Activated naive CD4-positive, alpha-beta T cell treated with anti-CD3 and anti-CD28 coated beads, Interleukin-2, amount 50 U/mL, for 24 hours (primary cell): ENCODE measurements around the gene DHX8.
"Not testable (repeated sequence)": the region's sequence is repeated elsewhere in the genome, so short reads cannot be mapped to it uniquely, and the experiment has no call there.

Source experiments
- H3K27ac Mint-ChIP-seq: one replicate; pipeline ENCODE4 v1.8.0; 2021; ENCODE audit warnings: mild to moderate bottlenecking, mixed read lengths
- H3K27me3 Mint-ChIP-seq: one replicate; pipeline ENCODE4 v1.8.0; 2021; ENCODE audit warnings: mixed read lengths
- H3K36me3 Mint-ChIP-seq: one replicate; pipeline ENCODE4 v1.8.0; 2021; ENCODE audit warnings: mixed read lengths
- H3K4me1 Mint-ChIP-seq: one replicate; pipeline ENCODE4 v1.8.0; 2021; ENCODE audit warnings: mixed read lengths
- H3K4me3 Mint-ChIP-seq: one replicate; pipeline ENCODE4 v1.8.0; 2021; ENCODE audit warnings: mild to moderate bottlenecking, mixed read lengths
- H3K9me3 Mint-ChIP-seq: one replicate; pipeline ENCODE4 v1.8.0; 2021; ENCODE audit warnings: mixed read lengths

Gene DHX8

DNA sequence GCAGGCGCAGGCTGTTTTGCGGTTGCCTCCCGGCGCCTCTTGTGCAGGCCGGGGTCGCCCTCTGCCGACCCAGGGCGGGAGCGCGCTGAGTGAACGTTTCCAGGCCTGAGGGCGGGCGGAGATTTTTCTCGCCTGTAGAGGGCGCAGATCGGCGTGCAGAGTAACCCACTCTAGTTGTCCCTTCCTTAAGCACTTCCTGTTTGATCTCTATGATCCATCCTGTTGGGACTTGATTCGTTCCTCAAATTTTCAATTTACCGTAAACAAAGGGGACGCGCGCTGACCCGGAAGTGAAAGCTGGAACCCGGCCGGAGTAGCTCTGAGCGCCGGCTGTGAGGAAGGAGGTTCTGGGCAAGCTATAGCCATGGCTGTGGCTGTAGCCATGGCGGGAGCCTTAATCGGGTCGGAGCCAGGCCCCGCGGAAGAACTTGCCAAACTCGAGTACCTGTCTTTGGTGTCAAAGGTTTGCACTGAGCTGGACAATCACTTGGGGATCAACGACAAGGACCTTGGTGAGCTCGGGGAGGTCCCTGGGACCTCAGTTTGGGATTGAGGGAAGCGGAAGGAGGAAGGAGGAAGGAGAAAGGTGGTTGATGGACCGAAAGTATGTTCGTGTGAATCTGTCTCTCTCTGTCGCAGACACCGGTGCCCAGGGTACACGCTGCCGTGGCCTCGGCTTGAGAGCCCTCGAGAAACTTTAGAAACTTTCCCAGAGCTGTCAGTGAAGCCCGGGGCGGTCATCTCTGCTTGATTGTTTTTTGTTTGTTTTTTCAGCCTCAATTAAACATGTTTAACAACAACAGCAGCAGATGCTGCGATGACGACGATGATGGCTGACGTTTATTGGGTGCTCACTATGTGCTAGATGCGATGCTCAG is at the start of gene DHX8:
DHX8 (plus strand) TSS at position 302 of the 878 bp plus-strand sequence; CDS start at position 365, 63 bp downstream.
- Mint-ChIP-seq H3K4me1 (peaks cover 44% of the 10 kb centered on the region), H3K36me3 (peaks cover 2% of the 10 kb centered on the region), H3K4me3 (peak within 1 kb of the TSS; percentile 100), H3K27me3 (no peaks in the 10 kb centered on the region), H3K9me3 (no peaks in the 10 kb centered on the region), H3K27ac (peak within 1 kb of the TSS; percentile 100)

DNA sequence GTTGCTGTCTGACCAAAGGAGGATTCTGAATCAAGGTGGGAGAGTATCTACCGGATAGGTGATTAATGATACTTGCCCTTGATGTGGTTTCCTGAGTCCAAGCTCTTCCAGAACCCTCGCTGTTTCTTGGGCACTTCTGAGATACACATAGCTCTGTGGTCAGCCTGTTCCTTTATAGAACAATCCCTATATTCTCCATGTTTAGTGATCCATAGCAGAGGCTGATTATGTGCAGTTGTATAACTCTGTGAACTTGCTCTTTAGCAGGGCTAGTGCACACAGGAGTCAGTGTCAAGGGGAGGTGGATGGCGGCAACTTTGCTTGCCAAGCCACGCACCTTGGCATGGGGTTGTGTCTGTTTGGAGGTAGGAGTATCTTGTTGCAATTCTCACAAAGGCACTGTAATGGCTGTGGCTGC is 48.9 kb upstream of the DHX8 start:
- Mint-ChIP-seq H3K9me3 (no peaks in the 10 kb centered on the region), H3K36me3 (no peaks in the 10 kb centered on the region), H3K4me3 (no peak overlapping the region), H3K27me3 (peaks cover 8% of the 10 kb centered on the region), H3K27ac (no peak overlapping the region), H3K4me1 (no peaks in the 10 kb centered on the region)

DNA sequence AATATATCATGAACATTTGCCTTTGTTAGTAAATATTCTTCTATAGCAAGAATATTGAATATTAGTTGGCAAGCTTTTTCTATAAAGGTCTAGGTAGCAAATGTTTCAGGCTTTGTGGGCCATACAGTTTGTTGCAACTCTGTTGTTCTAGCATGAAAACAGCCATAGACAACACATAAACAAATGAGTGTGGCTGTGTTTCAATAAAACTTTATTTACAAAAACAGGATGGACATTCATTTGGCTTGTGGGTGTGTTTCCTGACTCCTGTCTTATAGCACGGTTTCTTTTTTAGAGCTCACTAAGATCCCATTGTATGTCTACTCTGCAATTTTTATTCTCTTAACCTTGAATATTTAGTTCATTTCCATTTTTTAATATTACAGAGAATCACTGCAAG is 46.0 kb upstream of the DHX8 start:
- H3K27me3 Mint-ChIP-seq = peaks cover 8% of the 10 kb centered on the region
- H3K27ac Mint-ChIP-seq = no peak overlapping the region
- no peaks in the 10 kb centered on the region for H3K9me3 Mint-ChIP-seq
- no peaks in the 10 kb centered on the region for H3K36me3 Mint-ChIP-seq
- no peak overlapping the region for H3K4me3 Mint-ChIP-seq
- no peaks in the 10 kb centered on the region for H3K4me1 Mint-ChIP-seq

DNA sequence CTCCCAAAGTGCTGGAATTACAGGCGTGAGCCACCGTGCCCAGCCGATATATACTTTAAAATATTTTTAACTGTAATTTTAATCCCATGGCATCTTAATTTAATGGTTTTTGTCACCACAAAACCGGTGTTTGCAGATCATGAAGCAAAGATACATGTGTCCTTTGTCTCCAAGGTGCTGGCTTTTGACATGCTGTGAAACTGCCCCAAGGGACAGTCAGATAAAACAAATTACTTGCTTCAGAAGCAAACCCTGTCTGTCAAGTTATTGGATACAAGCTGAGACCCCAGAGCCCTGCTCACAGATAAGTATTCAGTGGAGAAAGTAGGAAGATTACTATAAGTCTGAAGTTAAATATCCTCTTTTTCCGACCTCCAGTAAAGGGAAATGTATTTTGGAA is 45.1 kb upstream of the DHX8 start:
- no peaks in the 10 kb centered on the region for H3K9me3 Mint-ChIP-seq
- no peak overlapping the region for H3K27ac Mint-ChIP-seq
- H3K36me3 Mint-ChIP-seq = no peaks in the 10 kb centered on the region

DNA sequence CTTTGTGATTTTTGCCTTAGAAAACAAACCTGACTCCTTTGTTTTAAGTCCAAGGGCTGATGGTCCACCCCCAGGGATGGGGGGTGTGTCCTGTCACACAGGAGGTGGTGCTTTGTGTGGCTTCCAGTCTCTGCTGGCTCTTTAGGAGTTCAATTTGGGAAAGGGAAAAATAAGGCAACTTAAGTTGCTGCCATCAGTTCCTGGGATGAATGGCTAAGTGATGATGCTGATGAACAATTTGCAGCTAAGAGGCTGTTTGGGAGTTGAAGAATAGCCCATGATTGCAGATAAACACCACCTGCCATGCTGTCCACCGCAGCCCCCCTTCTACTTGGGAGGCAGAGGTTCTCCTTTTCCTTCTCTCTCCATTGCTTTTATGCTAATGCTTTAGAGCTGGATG is 44.7 kb upstream of the DHX8 start:
- Mint-ChIP-seq H3K4me1 (no peaks in the 10 kb centered on the region), H3K36me3 (no peaks in the 10 kb centered on the region), H3K4me3 (no peak overlapping the region), H3K27ac (no peak overlapping the region), H3K9me3 (no peaks in the 10 kb centered on the region), H3K27me3 (peaks cover 8% of the 10 kb centered on the region)

More for the DNA sequence above, 45.1 kb upstream of the DHX8 start:
- Mint-ChIP-seq H3K4me1 (no peaks in the 10 kb centered on the region), H3K27me3 (peaks cover 8% of the 10 kb centered on the region), H3K4me3 (no peak overlapping the region)

DNA sequence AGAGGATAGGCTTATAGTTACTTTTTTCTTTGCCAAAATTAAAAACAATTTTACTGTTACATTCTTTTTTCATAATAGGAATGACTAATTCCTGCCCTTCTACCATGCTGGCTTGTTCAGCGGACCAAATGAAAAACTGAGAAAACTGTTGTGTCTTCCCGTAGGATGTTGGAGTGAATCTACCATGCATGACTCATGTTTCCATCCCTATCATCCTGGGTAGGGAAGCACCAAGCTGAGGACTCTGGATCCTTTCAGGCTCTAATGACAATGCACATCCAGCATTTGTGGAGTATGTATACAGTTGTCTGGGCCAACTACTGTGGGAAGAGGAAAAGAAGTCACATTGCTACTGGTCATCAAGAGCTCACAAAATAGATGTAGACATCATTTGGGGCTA is 41.1 kb upstream of the DHX8 start:
- Mint-ChIP-seq H3K4me1 (no peaks in the 10 kb centered on the region), H3K4me3 (no peak overlapping the region), H3K27me3 (peaks cover 2% of the 10 kb centered on the region), H3K36me3 (no peaks in the 10 kb centered on the region), H3K9me3 (no peaks in the 10 kb centered on the region), H3K27ac (no peak overlapping the region)

DNA sequence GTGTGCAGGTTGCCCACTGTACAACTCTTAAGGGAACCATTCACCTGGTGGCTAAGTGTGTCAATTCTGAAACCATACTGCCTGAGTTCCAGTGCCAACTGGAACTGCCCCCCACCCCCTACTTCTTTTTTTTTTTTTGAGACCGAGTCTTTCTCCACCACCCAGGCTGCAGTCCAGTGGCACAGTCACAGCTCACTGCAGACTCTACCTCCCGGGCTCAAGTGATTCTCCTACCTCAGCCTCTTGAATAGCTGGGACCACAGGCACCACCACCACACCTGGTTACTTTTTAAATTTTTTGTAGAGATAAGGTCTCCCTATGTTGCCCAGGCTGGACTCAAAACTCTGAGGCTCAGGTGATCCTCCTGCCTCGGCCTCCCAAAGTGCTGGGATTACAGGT is 40.4 kb upstream of the DHX8 start:
- H3K27me3 Mint-ChIP-seq = peaks cover 2% of the 10 kb centered on the region
- H3K4me3 Mint-ChIP-seq = no peak overlapping the region
- H3K36me3 Mint-ChIP-seq = no peaks in the 10 kb centered on the region
- H3K4me1 Mint-ChIP-seq = no peaks in the 10 kb centered on the region
- no peaks in the 10 kb centered on the region for H3K9me3 Mint-ChIP-seq
- no peak overlapping the region for H3K27ac Mint-ChIP-seq

DNA sequence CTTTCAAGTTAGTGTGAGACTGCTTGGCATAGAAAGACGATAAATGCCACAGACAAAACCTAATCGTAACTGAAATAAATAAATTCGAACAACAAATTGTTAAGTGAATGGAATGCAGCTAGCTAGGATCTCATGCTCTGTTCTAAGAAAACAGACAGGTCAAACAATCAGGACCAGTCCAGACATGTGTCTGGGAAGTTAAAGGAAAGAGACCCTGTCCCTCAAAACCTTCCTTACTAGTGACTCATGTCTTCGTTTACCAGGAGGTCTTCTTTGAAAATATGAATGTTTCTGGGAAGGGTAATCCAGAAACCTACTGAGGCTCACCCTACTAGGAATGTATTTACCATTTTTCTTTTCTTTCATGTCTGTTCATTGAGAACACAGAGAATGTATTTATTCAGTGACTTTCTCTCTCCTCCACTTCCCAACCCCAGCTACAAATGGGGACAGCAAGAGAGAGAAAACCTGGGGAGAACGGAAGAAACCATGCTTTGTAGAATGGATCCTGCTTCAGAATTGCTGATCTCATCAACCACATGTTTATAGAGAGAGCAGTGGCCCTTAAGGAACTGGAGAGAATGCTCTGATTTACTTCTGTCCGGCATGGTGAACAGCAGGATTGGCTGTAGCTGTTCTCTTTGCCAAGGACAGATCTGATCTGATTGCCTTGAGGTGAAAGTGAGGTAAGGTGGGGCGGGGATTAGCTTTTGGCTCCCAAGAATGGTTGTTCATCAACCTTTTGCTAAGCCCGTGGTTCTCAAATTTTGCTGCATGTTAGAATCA is 39.4 kb upstream of the DHX8 start:
- H3K4me3 Mint-ChIP-seq = no peak overlapping the region

DNA sequence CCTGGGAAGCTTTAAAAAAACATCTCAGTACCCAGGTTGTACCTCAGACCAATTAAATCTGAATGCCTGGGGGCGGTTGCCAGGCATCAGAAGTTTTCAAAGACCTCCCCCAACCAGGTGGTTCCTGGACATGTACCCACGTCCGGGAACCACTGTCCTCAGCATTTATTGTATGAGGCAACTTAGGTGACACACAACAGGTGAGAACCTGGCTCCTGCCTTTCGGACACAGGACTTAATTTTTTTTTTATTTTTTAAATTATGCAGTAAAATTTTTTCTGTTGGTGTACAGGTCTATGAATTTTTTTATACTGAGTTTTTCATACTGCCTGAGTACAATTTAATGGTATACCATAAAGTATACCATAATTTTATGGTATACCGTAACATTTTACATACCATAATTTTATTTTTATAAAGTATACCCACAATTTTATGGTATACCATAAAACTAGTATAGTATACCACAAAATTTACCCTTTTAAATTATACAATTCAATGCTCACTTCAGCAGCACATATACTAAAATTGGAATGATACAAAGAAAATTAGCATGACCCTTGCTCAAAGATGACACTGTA is 38.7 kb upstream of the DHX8 start:
- H3K36me3 Mint-ChIP-seq = no peaks in the 10 kb centered on the region
- H3K27me3 Mint-ChIP-seq = peaks cover 2% of the 10 kb centered on the region
- no peaks in the 10 kb centered on the region for H3K4me1 Mint-ChIP-seq
- no peak overlapping the region for H3K4me3 Mint-ChIP-seq
- H3K9me3 Mint-ChIP-seq = no peaks in the 10 kb centered on the region
- H3K27ac Mint-ChIP-seq = no peak overlapping the region

More for the DNA sequence above, 39.4 kb upstream of the DHX8 start:
- no peaks in the 10 kb centered on the region for H3K4me1 Mint-ChIP-seq
- H3K36me3 Mint-ChIP-seq = no peaks in the 10 kb centered on the region
- H3K9me3 Mint-ChIP-seq = no peaks in the 10 kb centered on the region
- H3K27ac Mint-ChIP-seq = no peak overlapping the region
- peaks cover 2% of the 10 kb centered on the region for H3K27me3 Mint-ChIP-seq

DNA sequence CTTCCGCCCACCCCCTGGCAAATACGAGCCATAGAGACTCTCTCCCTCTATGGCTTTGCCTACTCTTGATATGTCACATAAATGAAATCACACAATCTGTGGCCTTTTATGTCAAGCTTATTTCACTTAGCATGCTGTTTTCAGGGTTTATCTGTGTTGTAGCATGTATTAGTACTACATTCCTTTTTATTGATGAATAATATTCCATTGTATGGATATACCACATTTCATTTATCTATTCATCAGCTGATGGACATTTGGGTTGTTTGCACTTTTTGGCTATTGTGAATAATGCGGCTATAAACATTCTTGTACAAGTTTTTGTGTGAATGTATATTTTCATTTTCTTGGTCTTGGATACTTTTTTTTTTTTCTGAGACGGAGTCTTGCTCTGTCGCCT is 37.0 kb upstream of the DHX8 start:
- H3K36me3 Mint-ChIP-seq = no peaks in the 10 kb centered on the region
- H3K27ac Mint-ChIP-seq = peak overlapping the region; percentile 23
- H3K4me1 Mint-ChIP-seq = no peaks in the 10 kb centered on the region
- H3K27me3 Mint-ChIP-seq = peaks cover 2% of the 10 kb centered on the region
- no peak overlapping the region for H3K4me3 Mint-ChIP-seq
- H3K9me3 Mint-ChIP-seq = no peaks in the 10 kb centered on the region

DNA sequence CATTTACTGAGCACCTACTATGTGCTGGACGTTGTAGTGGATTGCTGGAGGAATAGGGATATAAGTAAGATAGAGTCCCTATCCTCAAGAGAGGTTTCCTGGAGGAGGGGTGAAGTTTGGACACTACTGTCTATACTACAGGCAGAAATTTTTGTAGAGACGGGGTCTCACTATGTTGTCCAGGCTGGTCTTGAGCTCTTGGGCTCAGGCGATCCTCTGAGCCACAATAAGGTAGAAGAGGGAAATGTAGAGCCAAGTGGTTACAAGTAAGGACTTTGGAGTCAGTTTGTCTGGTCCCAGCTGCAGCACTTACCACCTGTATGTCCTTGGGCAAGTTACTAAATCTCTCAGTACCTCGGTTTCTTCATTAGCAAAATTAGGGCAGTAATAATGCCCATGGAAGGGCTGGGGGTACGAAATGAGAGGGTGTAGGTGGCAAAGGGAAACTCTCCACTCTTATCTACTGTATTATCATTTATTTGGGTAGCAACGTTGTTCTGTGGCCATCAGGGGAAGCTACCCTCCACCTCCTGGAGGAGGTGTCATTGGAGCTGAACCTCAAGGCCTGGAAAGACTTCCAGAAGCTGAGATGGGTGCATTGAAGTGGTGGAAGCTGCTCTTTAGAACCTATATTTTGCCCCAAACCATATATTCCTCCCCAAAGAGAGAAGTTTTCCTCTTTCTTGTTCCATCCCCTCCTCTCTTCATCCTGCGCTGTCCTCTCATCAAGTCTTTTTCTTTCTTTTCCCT is 34.9 kb upstream of the DHX8 start:
- H3K4me1 Mint-ChIP-seq = no peaks in the 10 kb centered on the region
- H3K9me3 Mint-ChIP-seq = no peaks in the 10 kb centered on the region
- no peak overlapping the region for H3K27ac Mint-ChIP-seq
- H3K27me3 Mint-ChIP-seq = peaks cover 2% of the 10 kb centered on the region
- H3K4me3 Mint-ChIP-seq = no peak overlapping the region
- H3K36me3 Mint-ChIP-seq = no peaks in the 10 kb centered on the region

DNA sequence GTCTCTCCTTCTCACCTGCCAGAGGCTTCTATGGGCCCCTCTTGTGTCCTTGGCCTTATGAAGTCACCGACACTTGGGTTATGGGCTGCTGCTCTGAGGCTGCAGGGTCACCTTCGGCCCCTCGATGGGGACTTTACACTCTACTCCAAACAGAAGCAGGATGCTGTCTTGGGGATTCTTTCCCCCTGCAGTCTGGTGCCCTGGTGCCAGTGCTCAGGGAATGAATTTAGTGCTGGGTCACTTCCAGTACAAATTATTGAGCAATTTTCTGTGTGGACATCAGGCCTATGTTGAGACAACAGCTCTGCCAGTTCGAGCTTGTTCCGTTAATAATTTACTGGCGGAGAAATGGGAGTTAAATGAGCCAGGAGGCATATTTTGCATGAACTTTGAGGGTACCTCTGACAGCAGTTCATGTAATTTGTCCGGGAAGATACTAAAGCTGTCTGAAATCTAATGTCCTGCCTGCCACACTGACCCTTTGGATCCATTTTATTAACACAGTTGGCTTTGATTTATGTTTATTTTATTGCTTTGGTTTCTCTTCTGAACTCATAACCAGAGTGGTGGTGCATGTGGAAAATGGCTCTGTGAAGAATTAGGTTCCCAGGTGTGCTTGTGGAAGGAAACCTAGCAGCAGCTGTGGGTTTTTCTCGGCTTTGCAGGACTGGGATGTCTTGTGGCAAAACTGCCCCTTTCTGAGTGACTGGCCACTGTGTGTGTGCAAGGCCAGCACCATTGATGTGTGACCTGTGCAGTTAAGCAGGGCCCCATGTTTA is 34.1 kb upstream of the DHX8 start:
- no peaks in the 10 kb centered on the region for H3K36me3 Mint-ChIP-seq
- H3K4me3 Mint-ChIP-seq = no peak overlapping the region
- no peaks in the 10 kb centered on the region for H3K4me1 Mint-ChIP-seq
- peaks cover 2% of the 10 kb centered on the region for H3K27me3 Mint-ChIP-seq
- no peaks in the 10 kb centered on the region for H3K9me3 Mint-ChIP-seq
- no peak overlapping the region for H3K27ac Mint-ChIP-seq

DNA sequence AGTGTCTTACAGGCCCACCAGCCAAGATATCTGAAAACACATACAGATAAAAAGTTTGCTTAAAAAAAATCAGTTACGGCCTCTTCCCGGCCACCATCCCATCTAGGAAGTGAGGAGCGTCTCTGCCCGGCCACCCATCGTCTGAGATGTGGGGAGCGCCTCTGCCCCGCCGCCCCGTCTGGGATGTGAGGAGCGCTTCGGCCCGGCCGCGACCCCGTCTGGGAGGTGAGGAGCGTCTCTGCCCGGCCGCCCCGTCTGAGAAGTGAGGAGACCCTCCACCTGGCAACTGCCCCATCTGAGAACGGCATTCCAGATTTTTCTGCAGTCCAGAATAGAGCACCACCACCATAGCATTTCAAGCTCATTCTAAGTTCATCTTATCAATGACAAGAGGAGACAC is 33.0 kb upstream of the DHX8 start:
- H3K27ac Mint-ChIP-seq, H3K4me1 Mint-ChIP-seq, H3K27me3 Mint-ChIP-seq, H3K9me3 Mint-ChIP-seq, H3K4me3 Mint-ChIP-seq, H3K36me3 Mint-ChIP-seq: not testable (repeated sequence)

DNA sequence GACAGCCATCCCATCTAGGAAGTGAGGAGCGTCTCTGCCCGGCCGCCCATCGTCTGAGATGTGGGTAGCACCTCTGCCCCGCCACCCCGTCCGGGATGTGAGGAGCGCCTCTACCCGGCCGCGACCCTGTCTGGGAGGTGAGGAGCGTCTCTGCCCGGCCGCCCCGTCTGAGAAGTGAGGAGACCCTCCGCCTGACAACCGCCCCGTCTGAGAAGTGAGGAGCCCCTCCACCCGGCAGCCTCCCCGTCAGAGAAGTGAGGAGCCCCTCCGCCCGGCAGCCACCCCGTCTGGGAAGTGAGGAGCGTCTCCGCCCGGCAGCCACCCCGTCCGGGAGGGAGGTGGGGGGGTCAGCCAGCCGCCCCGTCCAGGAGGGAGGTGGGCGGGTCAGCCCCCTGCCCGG is 32.0 kb upstream of the DHX8 start:
- H3K9me3 Mint-ChIP-seq, H3K27me3 Mint-ChIP-seq, H3K27ac Mint-ChIP-seq, H3K4me3 Mint-ChIP-seq, H3K4me1 Mint-ChIP-seq, H3K36me3 Mint-ChIP-seq: not testable (repeated sequence)

DNA sequence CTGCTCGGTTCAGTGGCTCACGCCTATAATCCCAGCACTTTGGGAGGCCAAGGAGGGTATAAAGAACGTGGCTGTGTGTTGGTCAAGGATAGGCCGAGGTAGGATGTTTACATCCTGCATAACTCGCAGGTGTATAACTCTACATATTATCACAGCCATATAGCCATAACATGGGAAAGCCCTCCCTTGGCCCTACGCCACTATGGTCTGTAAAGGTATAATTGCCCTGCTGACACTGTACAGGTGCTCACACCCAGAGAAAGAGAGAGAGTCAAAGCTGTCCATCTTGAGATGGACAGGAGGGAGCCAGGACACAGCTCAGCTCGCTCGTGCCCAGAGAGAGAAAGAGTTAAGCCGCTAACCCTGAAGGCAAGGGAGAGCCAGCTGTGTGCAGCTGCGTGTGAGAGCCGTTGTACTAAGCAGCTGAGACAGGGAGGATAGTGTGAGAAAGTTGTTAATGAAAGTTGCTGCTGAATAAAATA is 30.4 kb upstream of the DHX8 start:
- H3K27me3 Mint-ChIP-seq = no peaks in the 10 kb centered on the region
- H3K9me3 Mint-ChIP-seq = no peaks in the 10 kb centered on the region
- H3K36me3 Mint-ChIP-seq = no peaks in the 10 kb centered on the region
- H3K27ac Mint-ChIP-seq = no peak overlapping the region
- no peak overlapping the region for H3K4me3 Mint-ChIP-seq
- peaks cover 4% of the 10 kb centered on the region for H3K4me1 Mint-ChIP-seq
